Measurements from ENCODE around the gene CPEB3.

- TF ChIP-seq CTCF (conservative IDR thresholded peaks at IDR 0.05; ENCODE audit: low read length), result no peak
- TF ChIP-seq EZH2phosphoT487 (IDR thresholded peaks at IDR 0.05; ENCODE audit: borderline replicate concordance, low read depth, low read length), result no peak
These were observed 71.3 kb downstream of the CPEB3 start for GRCh38 chr10:92219559-92219958.
